Heart right ventricle (tissue), 16 donors: ENCODE results near the gene PTPN4. TPM values are rescaled to one million over a fixed set of nuclear protein-coding genes. Genes with fewer than 3 reads are reported as not detected.

ENCODE experiments used
- ATAC-seq, 8 donors: fragments of 200-7000 bp; cut with Tn5 transposase; one replicate each; pipeline ENCODE4 v1.9.1; 2020; ENCODE audit warnings: mild to moderate bottlenecking in 8 of 8, moderate library complexity in 8 of 8, moderate number of reproducible peaks in 1 of 8
- DNase-seq, 2 donors: peaks; one replicate each; pipeline ENCODE4 v3.0.0-alpha.2; 2020
- H3K27ac ChIP-seq, 10 donors: fragments of 200-600 bp; sonication (generic) in 2 of 10; one replicate each; pipeline versions ENCODE4 v1.5.0 to v1.8.0; 2020 to 2022; ENCODE audit warnings: mild to moderate bottlenecking in 3 of 10
- H3K27me3 ChIP-seq, 7 donors: fragments of 200-600 bp; one replicate each; pipeline ENCODE4 v1.8.0; 2021 to 2022; ENCODE audit warnings: mild to moderate bottlenecking in 2 of 7
- H3K36me3 ChIP-seq, 9 donors: fragments of 200-600 bp; sonication (generic) in 1 of 9; one replicate each; pipeline versions ENCODE4 v1.5.0 to v1.8.0; 2020 to 2022; ENCODE audit warnings: mild to moderate bottlenecking in 2 of 9
- H3K4me1 ChIP-seq, 9 donors: fragments of 200-600 bp; sonication (generic) in 1 of 9; one replicate each; pipeline versions ENCODE4 v1.5.0 to v1.8.0; 2020 to 2022; ENCODE audit warnings: mild to moderate bottlenecking in 4 of 9
- H3K4me3 ChIP-seq, 10 donors: fragments of 200-600 bp; sonication (generic) in 2 of 10; one replicate each; pipeline versions ENCODE4 v1.5.0 to v1.8.0; 2020 to 2022; ENCODE audit warnings: mild to moderate bottlenecking in 7 of 10, moderate library complexity in 2 of 10
- H3K9me3 ChIP-seq, 11 donors: fragments of 200-600 bp in 10 of 11; sonication (generic) in 2 of 11; one replicate each; pipeline versions ENCODE4 v1.5.0 to v1.8.0; 2013 to 2022; ENCODE audit warnings: mild to moderate bottlenecking in 2 of 11, control low read depth in 1 of 11, moderate library complexity in 1 of 11
- CTCF ChIP-seq, 9 donors: fragments of 200-600 bp; sonication (generic) in 2 of 9; IDR thresholded peaks; one replicate each; pipeline versions ENCODE4 v1.5.0 to v1.8.0; 2021 to 2022; ENCODE audit warnings: antibody characterized with exemption in 9 of 9, mild to moderate bottlenecking in 5 of 9, moderate library complexity in 1 of 9
- WGBS, 2 donors: extraction: QIAGEN DNeasy Blood & Tissue Kit; methylation state at CpG; one replicate each; pipeline ENCODE4 v1.1.7; 2013; ENCODE audit warnings: inconsistent platforms in 1 of 2; 5-methylcytosine and 5-hydroxymethylcytosine counted together
- intact Hi-C, 10 donors: fragments of 100-400 bp; cut with DNase I; formaldehyde crosslinking; loops; one replicate each; pipeline versions ENCODE4 v1.11.1 to v1.14.2; 2022
- polyA plus RNA-seq, 2 donors: library from polyadenylated mRNA; stranded (reverse); fragments of 200-250 nt; gene quantifications; one replicate each; pipeline ENCODE4 v1.2.3, GENCODE V29; 2013
- total RNA-seq, 10 donors: library from RNA; stranded (reverse); fragmentation: NEBNext Ultra II Directional in 3 of 10; extraction: Animal tissue kit (Norgen Biotek cat#: 25700) in 3 of 10; gene quantifications; one replicate each; pipeline versions ENCODE4 v1.2.1 to v1.2.4, GENCODE V29; 2021 to 2023
- donor health status: Arrhythmogenic right ventricular cardiomyopathy.
- donor health status: ischemic (EF 13 %, LVEDD 7.1; RV severe dilation, severe dysfunction).
- donor health status: healthy with polysubstance abuse.
- donor health status: DM: no; HTN: yes; CAD: no.
- donor health status: DM: no; HTN: no; CAD: no.
- donor health status: ischemic (EF 25% LVEDD 6.9; RV normal size, moderate dysfunction).
- donor health status: ischemic (EF 25% LVEDD 5.7; RV mildly dilated, moderate dysfunction).
- donor health status: healthy.
- donor health status: DM: yes; HTN: yes; CAD: no.
- donor health status: Ischemic cardiomyopathy.
- donor health status: ischemic (EF 35%, LVEDD 5.7; RV mildly dilated, moderate dysfunction).
- donor health status: nonischemic (EF 11% LVEDD 7.7; RV severe dilation, severe dysfunction).
- donor health status: DM: yes; HTN: yes; CAD: no.
- donor health status: PGD.
- donor health status: ischemic (EF 29% LVEDD 5.4; RV normal size, mild dysfunction).
- donor health status: nonischemic (EF 23%, LVEDD 6.1; RV moderate dilation, normal function).

The PTPN4 gene
- total and polyA plus RNA-seq, 12 donors: 2.5 to 56.1 (median 44.7) TPM

DNA sequence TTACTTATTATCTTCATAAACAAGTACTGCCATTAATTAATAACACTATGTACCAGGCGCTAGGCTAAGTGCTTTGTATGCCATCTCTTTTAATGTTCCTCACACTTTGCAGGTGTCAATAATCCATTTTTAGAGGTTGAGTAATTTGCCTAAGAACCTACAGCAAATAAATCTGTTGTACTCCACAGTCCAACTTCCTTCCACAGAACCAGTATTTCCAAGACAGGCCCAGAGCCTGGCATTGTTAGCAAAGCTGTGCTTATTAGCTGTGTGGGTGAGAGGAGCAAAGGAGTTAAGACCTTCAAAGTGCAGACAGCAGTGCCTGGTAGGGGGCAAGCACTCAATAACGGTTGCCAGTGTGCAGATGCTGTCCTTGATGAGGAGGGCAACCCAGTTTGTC lies 14.2 kb upstream of the PTPN4 start:
- intact Hi-C loops: loop anchor here in 1 of 10 donors (5.0 kb wide), 1 partner anchor 48 kb away; no protein-coding TSS in a partner anchor
- H3K27ac ChIP-seq: no peak overlapping the region
- no peak overlapping the region for H3K4me3 ChIP-seq
- H3K27me3 ChIP-seq: no peaks in the 10 kb centered on the region
- no peaks in the 10 kb centered on the region for H3K9me3 ChIP-seq
- WGBS, 2 donors: 61 to 68% methylated on average over 2 of the region's 2 CpGs
- H3K36me3 ChIP-seq: no peaks in the 10 kb centered on the region
- no peak for DNase-seq
- ATAC-seq: no peak
- peaks cover 0 to 10% (median 0%) of the 10 kb centered on the region in 9 donors for H3K4me1 ChIP-seq
- no peak for TF ChIP-seq CTCF (IDR thresholded peaks at IDR 0.05)

GRCh38 chr2:119746836-119747686 lies 12.7 kb upstream of the PTPN4 start:
- WGBS, 2 donors: 78 to 83% methylated on average over 15 of the region's 15 CpGs
- intact Hi-C loops: loop anchor here in 1 of 10 donors (5.0 kb wide), 1 partner anchor 50 kb away; no protein-coding TSS in a partner anchor
- Histone ChIP-seq H3K27ac (no peak overlapping the region), H3K36me3 (no peaks in the 10 kb centered on the region), H3K27me3 (no peaks in the 10 kb centered on the region), H3K9me3 (no peaks in the 10 kb centered on the region), H3K4me3 (no peak overlapping the region), H3K4me1 (peaks cover 0 to 10% (median 0%) of the 10 kb centered on the region in 9 donors)
- ATAC-seq (no peak), DNase-seq (no peak)
- TF ChIP-seq CTCF (IDR thresholded peaks at IDR 0.05): no peak

DNA sequence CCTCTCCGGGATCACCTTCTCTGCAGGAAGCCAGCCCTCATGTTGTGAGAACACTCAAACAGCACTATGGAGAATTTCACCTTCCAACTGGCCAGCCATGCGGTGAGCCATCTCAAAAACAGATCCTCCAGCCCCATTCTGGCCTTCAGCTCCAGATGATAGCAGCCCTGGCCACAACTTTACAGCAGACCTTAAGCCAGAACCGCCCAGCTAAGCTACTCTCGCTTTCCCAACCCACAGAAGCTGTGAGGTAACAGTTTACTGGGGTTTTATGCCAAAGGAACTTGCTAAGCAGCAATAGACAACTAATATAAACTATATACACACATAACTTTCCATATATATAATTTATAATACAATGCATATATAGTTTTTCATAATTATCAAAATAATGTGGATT lies 11.6 kb upstream of the PTPN4 start:
- no peak for ATAC-seq
- Histone ChIP-seq H3K4me3 (no peak overlapping the region), H3K9me3 (no peaks in the 10 kb centered on the region), H3K36me3 (no peaks in the 10 kb centered on the region), H3K27ac (no peak overlapping the region), H3K4me1 (peaks cover 0 to 10% (median 0%) of the 10 kb centered on the region in 9 donors), H3K27me3 (no peaks in the 10 kb centered on the region)
- DNase-seq: no peak
- WGBS, 2 donors: 87 to 89% methylated on average over 4 of the region's 4 CpGs
- intact Hi-C loops: loop anchor here in 1 of 10 donors (5.0 kb wide), 1 partner anchor 51 kb away; no protein-coding TSS in a partner anchor
- no peak for TF ChIP-seq CTCF (IDR thresholded peaks at IDR 0.05)

DNA sequence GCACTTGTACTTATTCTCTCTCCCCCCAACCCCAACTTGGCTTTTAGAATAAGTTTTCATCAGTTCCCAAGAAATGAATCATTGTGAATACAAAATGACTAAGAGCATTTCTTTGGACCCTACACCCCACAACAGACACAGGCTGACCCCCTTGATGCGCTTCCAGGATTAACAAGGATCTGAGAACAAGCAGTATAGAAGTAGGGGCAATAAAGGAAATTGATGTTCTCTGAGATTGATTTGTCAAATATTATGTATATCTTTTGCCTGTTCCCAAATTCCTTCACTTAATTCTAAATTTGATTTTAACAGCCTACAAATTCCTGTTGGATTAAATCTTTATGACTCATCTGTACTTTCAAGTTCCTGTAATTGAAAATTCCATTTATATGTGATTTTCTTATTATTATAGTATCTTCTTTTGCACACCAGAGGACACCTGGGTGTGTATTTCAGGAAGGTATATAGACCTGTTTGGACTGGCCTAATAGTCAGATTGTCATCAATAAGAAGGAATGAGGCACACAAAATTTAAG lies 10.2 kb upstream of the PTPN4 start:
- ATAC-seq: no peak
- peaks cover 0 to 11% (median 0%) of the 10 kb centered on the region in 9 donors for H3K4me1 ChIP-seq
- TF ChIP-seq CTCF (IDR thresholded peaks at IDR 0.05): no peak

More for the DNA sequence above, 10.2 kb upstream of the PTPN4 start:
- no peaks in the 10 kb centered on the region for H3K9me3 ChIP-seq
- no peaks in the 10 kb centered on the region for H3K27me3 ChIP-seq
- intact Hi-C loops: loop anchor here in 9 of 10 donors (5.0 to 10.0 kb wide), 12 partner anchors 45 to 933 kb away; partner anchors contain the start of gene EPB41L5 (in 1 of the 9)
- H3K36me3 ChIP-seq: no peaks in the 10 kb centered on the region
- no peak overlapping the region for H3K27ac ChIP-seq
- DNase-seq: no peak
- H3K4me3 ChIP-seq: no peak overlapping the region
- WGBS, 2 donors: 98 to 100% methylated on average over 1 of the region's 1 CpG
